Measurements from ENCODE around the gene CLEC4M. TPM values are rescaled to one million over a fixed set of nuclear protein-coding genes. Genes with fewer than 3 reads are reported as not detected.

CLEC4M gene
- total and polyA plus RNA-seq, 2 of the 8 experiments (the other 6 are each of a cell fraction or from before 2014, with no cell fraction given), result not detected

- DNase-seq (ENCODE audit: low read depth in 1 of 2, low spot score in 2 of 2) (no peak), FAIRE-seq (no peak)
- Histone ChIP-seq H3K27ac (ENCODE audit: low read depth, low read length) (no peak overlapping the region), H2BK20ac (ENCODE audit: low read length) (no peak overlapping the region), H4K8ac (ENCODE audit: extremely low read depth, insufficient read depth, low read length) (no peak overlapping the region), H4K20me1 (replicated peaks in 1 of 2; ENCODE audit: control insufficient read depth in 1 of 2, insufficient read depth in 2 of 2, low read length in 2 of 2) (no peaks in the 10 kb centered on the region), H2AFZ (ENCODE audit: low read length) (no peak overlapping the region), H3K9me3 (ENCODE audit: insufficient read depth in 2 of 2, low read depth in 1 of 2, low read length in 1 of 2) (no peaks in the 10 kb centered on the region; a peak in 1 of 4 replicates), H3K14ac (ENCODE audit: insufficient read length) (no peak overlapping the region), H3K4me2 (ENCODE audit: insufficient read depth in 1 of 2, low read depth in 2 of 2, low read length in 2 of 2) (no peak overlapping the region), H3K36me3 (ENCODE audit: control insufficient read depth in 2 of 4, insufficient read depth in 4 of 4, low read length in 3 of 4) (no peaks in the 10 kb centered on the region), H3K4me1 (replicated peaks in 1 of 4; ENCODE audit: control insufficient read depth in 3 of 4, insufficient read depth in 4 of 4, low read length in 3 of 4) (peaks cover 0 to 3% (median 0%) of the 10 kb centered on the region in 4 experiments; a peak in 1 of 7 replicates), H2BK5ac (ENCODE audit: low read depth, low read length) (no peak overlapping the region), H4K5ac (ENCODE audit: insufficient read length, low read depth, low read length) (no peak overlapping the region), H2BK15ac (ENCODE audit: low read length) (no peak overlapping the region), H4K91ac (replicated peaks; ENCODE audit: insufficient read length, low read length) (no peak overlapping the region), H3K4ac (replicated peaks; ENCODE audit: insufficient read length, low read depth, low read length) (no peak overlapping the region), H2AK5ac (ENCODE audit: low read depth, low read length) (no peak overlapping the region), H3K27me3 (replicated peaks in 1 of 4; ENCODE audit: control insufficient read depth in 3 of 4, extremely low read depth in 1 of 4, insufficient read depth in 3 of 4, low read length in 3 of 4) (peaks cover 0 to 2% (median 0%) of the 10 kb centered on the region in 4 experiments; a peak in 2 of 7 replicates), H3K23me2 (ENCODE audit: low read depth, low read length) (no peaks in the 10 kb centered on the region), H3K4me3 (ENCODE audit: extremely low read depth in 1 of 4, insufficient read depth in 2 of 4, low read depth in 3 of 4, low read length in 4 of 4) (no peak overlapping the region), H2BK12ac (ENCODE audit: low read depth, low read length) (no peak overlapping the region), H2BK120ac (replicated peaks; ENCODE audit: low read depth, low read length) (no peak overlapping the region), H3K79me2 (ENCODE audit: control insufficient read depth in 1 of 2, insufficient read depth in 2 of 2, low read length in 2 of 2) (no peaks in the 10 kb centered on the region), H3K56ac (replicated peaks; ENCODE audit: insufficient read length, low read depth, low read length) (no peak overlapping the region), H3K79me1 (ENCODE audit: low read depth, low read length) (no peaks in the 10 kb centered on the region), H3K9ac (replicated peaks in 1 of 4; ENCODE audit: extremely low read depth in 1 of 4, low read depth in 3 of 4, low read length in 3 of 4) (no peak overlapping the region), H3K18ac (ENCODE audit: extremely low read depth, low read length) (no peak overlapping the region), H3K23ac (ENCODE audit: insufficient read length) (no peak overlapping the region)
- POLR2A ChIA-PET (ENCODE audit: partially characterized antibody), result interaction anchor here (0.6 kb wide), 1 partner anchor 219 kb away, joined by 3 read pairs; no protein-coding TSS in a partner anchor
- CTCF ChIA-PET (ENCODE audit: partially characterized antibody), result interaction anchor here (1.0 kb wide), 1 partner anchor 9 kb away, joined by 4 read pairs; no protein-coding TSS in a partner anchor
- no peak for TF ChIP-seq JUN (IDR thresholded peaks at IDR 0.05; ENCODE audit: low read depth, low read length)
- TF ChIP-seq CEBPB (IDR thresholded peaks at IDR 0.05; ENCODE audit: low read depth, low read length), result no peak
- no peak for TF ChIP-seq SP1 (IDR thresholded peaks at IDR 0.05; ENCODE audit: low read depth, low read length)
- TF ChIP-seq JUND (IDR thresholded peaks at IDR 0.05; ENCODE audit: low read length), result no peak
- no peak for TF ChIP-seq PHF8 (conservative IDR thresholded peaks at IDR 0.05; ENCODE audit: low read depth, low read length)
- no peak for TF ChIP-seq GABPA (IDR thresholded peaks at IDR 0.05; ENCODE audit: borderline replicate concordance, insufficient read depth, low read length)
- no peak for TF ChIP-seq CTBP2 (IDR thresholded peaks at IDR 0.05; ENCODE audit: borderline replicate concordance, insufficient read depth, insufficient read length, low read length)
- TF ChIP-seq NRF1 (IDR thresholded peaks at IDR 0.05; ENCODE audit: low read depth, low read length), result no peak
- TF ChIP-seq HDAC6 (IDR thresholded peaks at IDR 0.05; ENCODE audit: low read depth, low read length), result no peak
- TF ChIP-seq, protein P1, sequence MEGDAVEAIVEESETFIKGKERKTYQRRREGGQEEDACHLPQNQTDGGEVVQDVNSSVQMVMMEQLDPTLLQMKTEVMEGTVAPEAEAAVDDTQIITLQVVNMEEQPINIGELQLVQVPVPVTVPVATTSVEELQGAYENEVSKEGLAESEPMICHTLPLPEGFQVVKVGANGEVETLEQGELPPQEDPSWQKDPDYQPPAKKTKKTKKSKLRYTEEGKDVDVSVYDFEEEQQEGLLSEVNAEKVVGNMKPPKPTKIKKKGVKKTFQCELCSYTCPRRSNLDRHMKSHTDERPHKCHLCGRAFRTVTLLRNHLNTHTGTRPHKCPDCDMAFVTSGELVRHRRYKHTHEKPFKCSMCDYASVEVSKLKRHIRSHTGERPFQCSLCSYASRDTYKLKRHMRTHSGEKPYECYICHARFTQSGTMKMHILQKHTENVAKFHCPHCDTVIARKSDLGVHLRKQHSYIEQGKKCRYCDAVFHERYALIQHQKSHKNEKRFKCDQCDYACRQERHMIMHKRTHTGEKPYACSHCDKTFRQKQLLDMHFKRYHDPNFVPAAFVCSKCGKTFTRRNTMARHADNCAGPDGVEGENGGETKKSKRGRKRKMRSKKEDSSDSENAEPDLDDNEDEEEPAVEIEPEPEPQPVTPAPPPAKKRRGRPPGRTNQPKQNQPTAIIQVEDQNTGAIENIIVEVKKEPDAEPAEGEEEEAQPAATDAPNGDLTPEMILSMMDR (IDR thresholded peaks at IDR 0.05; ENCODE audit: control extremely low read depth in 1 of 3, insufficient read depth in 1 of 3, low read depth in 1 of 3, low read length in 3 of 3), result no peak
- no peak for TF ChIP-seq SIX5 (IDR thresholded peaks at IDR 0.05; ENCODE audit: low read depth, low read length)
- TF ChIP-seq TCF12 (IDR thresholded peaks at IDR 0.05; ENCODE audit: low read depth, low read length), result no peak
- WGBS, 2 experiments (ENCODE audit: extremely low coverage in 1 of 2, insufficient coverage in 1 of 2, insufficient read length in 1 of 2, insufficient replicate concordance in 2 of 2, low coverage in 1 of 2, low lambda C conversion rate in 2 of 2, missing lambda C conversion rate in 1 of 2), result 90% methylated on average over 6 of the region's 6 CpGs; no CpG with 5 or more reads in 1 of the 2 experiments
These were observed 22.4 kb upstream of the CLEC4M start for GRCh38 chr19:7740682-7741054.

All from H1 (cell line).